Heart left ventricle (tissue), 16 donors: ENCODE data around the gene SIAE. TPM values are rescaled to one million over a fixed set of nuclear protein-coding genes. Genes with fewer than 3 reads are reported as not detected.

ENCODE experiments used
- ATAC-seq, 4 donors: fragments of 200-7000 bp; cut with Tn5 transposase; one replicate each; pipeline ENCODE4 v1.9.1; 2020 to 2022; ENCODE audit warnings: moderate library complexity in 4 of 4, mild to moderate bottlenecking in 3 of 4, moderate number of reproducible peaks in 1 of 4
- DNase-seq, 5 donors: peaks; one replicate each; pipeline ENCODE4 v3.0.0-alpha.2; 2020
- H3K27ac ChIP-seq, 12 donors: fragments of 200-600 bp; sonication (generic) in 4 of 12; one replicate each; pipeline versions ENCODE4 v1.5.0 to v1.8.0; 2016 to 2022; ENCODE audit warnings: mild to moderate bottlenecking in 2 of 12
- H3K27me3 ChIP-seq, 9 donors: fragments of 200-600 bp; sonication (generic) in 2 of 9; one replicate each; pipeline versions ENCODE4 v1.5.1 to v1.8.0; 2016 to 2022; ENCODE audit warnings: mild to moderate bottlenecking in 3 of 9
- H3K36me3 ChIP-seq, 9 donors: fragments of 200-600 bp; sonication (generic) in 2 of 9; one replicate each; pipeline versions ENCODE4 v1.5.0 to v1.8.0; 2018 to 2022; ENCODE audit warnings: mild to moderate bottlenecking in 2 of 9
- H3K4me1 ChIP-seq, 12 donors: fragments of 200-600 bp; sonication (generic) in 4 of 12; one replicate each; pipeline versions ENCODE4 v1.5.0 to v1.8.0; 2016 to 2022; ENCODE audit warnings: mild to moderate bottlenecking in 3 of 12
- H3K4me3 ChIP-seq, 12 donors: fragments of 200-600 bp; sonication (generic) in 4 of 12; one replicate each; pipeline versions ENCODE4 v1.5.0 to v1.8.0; 2017 to 2022; ENCODE audit warnings: mild to moderate bottlenecking in 9 of 12, moderate library complexity in 4 of 12
- H3K9me3 ChIP-seq, 12 donors: fragments of 200-600 bp; sonication (generic) in 4 of 12; one replicate each; pipeline versions ENCODE4 v1.5.0 to v1.8.0; 2016 to 2022; ENCODE audit warnings: mild to moderate bottlenecking in 1 of 12
- POLR2A ChIP-seq, 2 donors: fragments of 450-650 bp; IDR thresholded peaks; one replicate each; pipeline ENCODE4 v1.6.1; 2017; ENCODE audit warnings: antibody characterized with exemption in 2 of 2, mild to moderate bottlenecking in 2 of 2, moderate library complexity in 2 of 2
- WGBS, 4 donors: extraction: QIAGEN DNeasy Blood & Tissue Kit in 2 of 4; methylation state at CpG; one replicate each; pipeline versions ENCODE4 v1.1.5 to v1.1.7; 2013 to 2018; 5-methylcytosine and 5-hydroxymethylcytosine counted together
- intact Hi-C, 10 donors: fragments of 100-400 bp; cut with DNase I; formaldehyde crosslinking; loops; one replicate each; pipeline versions ENCODE4 v1.11.1 to v1.14.2; 2022
- polyA plus RNA-seq, 2 donors: library from polyadenylated mRNA; stranded (reverse); fragments of 200-250 nt; gene quantifications; one replicate each; pipeline ENCODE4 v1.2.3, GENCODE V29; 2013
- total RNA-seq, 9 donors: library from RNA; depleted of rRNA in 2 of 9; stranded (reverse); fragments of >200 nt in 2 of 9; fragmentation: NEBNext Ultra II Directional in 3 of 9; extraction: Animal tissue kit (Norgen Biotek cat#: 25700) in 3 of 9; gene quantifications; one replicate each; pipeline versions ENCODE4 v1.1.0 to v1.2.4, GENCODE V29; 2016 to 2023
- TF ChIP-seq, protein P1 (sequence below), 12 donors: fragments of 200-600 bp; sonication (generic) in 4 of 12; IDR thresholded peaks; one replicate each; pipeline versions ENCODE4 v1.5.0 to v1.8.0; 2018 to 2022; ENCODE audit warnings: antibody characterized with exemption in 12 of 12, mild to moderate bottlenecking in 5 of 12
- donor health status: ischemic (EF 13 %, LVEDD 7.1; RV severe dilation, severe dysfunction).
- donor health status: healthy with polysubstance abuse.
- donor health status: DM: no; HTN: yes; CAD: no.
- donor health status: DM: no; HTN: no; CAD: no.
- donor health status: ischemic (EF 25% LVEDD 6.9; RV normal size, moderate dysfunction).
- donor health status: ischemic (EF 25% LVEDD 5.7; RV mildly dilated, moderate dysfunction).
- donor health status: healthy.
- donor health status: DM: yes; HTN: yes; CAD: no.
- donor health status: ischemic (EF 35%, LVEDD 5.7; RV mildly dilated, moderate dysfunction).
- donor health status: nonischemic (EF 11% LVEDD 7.7; RV severe dilation, severe dysfunction).
- donor health status: DM: yes; HTN: yes; CAD: no.
- donor health status: PGD.
- donor health status: ischemic (EF 29% LVEDD 5.4; RV normal size, mild dysfunction).
- donor health status: nonischemic (EF 23%, LVEDD 6.1; RV moderate dilation, normal function).

Gene SIAE
- total and polyA plus RNA-seq, 11 donors = 24.2 to 87.8 (median 56.7) TPM

DNA sequence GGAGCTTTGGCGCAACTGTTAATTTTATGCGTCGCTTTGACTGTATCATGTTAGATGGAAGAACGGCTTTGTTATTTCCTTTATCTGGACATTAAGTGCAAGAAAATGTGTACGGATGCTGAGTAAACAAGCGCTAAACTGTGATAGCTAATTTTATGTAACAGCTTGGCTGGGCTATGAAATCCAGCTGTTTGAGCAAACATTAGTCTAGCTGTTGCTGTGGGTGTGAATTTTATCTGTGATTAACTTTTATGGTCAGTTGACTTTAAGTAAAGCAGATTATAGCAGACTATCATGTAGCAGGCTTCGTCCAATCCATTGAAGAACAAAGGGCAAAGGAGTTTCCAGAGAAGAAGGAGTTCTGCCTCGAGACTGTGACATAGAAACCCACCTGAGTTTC lies 89.8 kb downstream of the SIAE start:
- intact Hi-C loops = loop anchor here in 4 of 10 donors (5.0 to 10.0 kb wide), 3 partner anchors 139 to 509 kb away; partner anchors contain the start of gene OR8B8 (in 2 of the 4)
- no peak overlapping the region for H3K27ac ChIP-seq

More for the DNA sequence above, 89.8 kb downstream of the SIAE start:
- DNase-seq (no peak), ATAC-seq (no peak)
- Histone ChIP-seq H3K4me3 (no peak overlapping the region), H3K36me3 (no peaks in the 10 kb centered on the region), H3K4me1 (no peaks in the 10 kb centered on the region), H3K27me3 (peaks cover 0 to 11% (median 0%) of the 10 kb centered on the region in 9 donors), H3K9me3 (no peaks in the 10 kb centered on the region)
- 77 to 83% (median 80%) methylated on average over 8 of the region's 8 CpGs for WGBS, 4 donors
- TF ChIP-seq POLR2A (IDR thresholded peaks at IDR 0.05) = no peak
- TF ChIP-seq, protein P1, sequence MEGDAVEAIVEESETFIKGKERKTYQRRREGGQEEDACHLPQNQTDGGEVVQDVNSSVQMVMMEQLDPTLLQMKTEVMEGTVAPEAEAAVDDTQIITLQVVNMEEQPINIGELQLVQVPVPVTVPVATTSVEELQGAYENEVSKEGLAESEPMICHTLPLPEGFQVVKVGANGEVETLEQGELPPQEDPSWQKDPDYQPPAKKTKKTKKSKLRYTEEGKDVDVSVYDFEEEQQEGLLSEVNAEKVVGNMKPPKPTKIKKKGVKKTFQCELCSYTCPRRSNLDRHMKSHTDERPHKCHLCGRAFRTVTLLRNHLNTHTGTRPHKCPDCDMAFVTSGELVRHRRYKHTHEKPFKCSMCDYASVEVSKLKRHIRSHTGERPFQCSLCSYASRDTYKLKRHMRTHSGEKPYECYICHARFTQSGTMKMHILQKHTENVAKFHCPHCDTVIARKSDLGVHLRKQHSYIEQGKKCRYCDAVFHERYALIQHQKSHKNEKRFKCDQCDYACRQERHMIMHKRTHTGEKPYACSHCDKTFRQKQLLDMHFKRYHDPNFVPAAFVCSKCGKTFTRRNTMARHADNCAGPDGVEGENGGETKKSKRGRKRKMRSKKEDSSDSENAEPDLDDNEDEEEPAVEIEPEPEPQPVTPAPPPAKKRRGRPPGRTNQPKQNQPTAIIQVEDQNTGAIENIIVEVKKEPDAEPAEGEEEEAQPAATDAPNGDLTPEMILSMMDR (IDR thresholded peaks at IDR 0.05) = no peak

Other genes with a start within 250 kb of the SIAE start
- gene OR8B4, start 248.9 kb downstream of the SIAE start, total RNA-seq = not detected
- not detected for gene OR8B4, start 248.9 kb downstream of the SIAE start, polyA plus RNA-seq
- gene OR8B8, start 228.0 kb downstream of the SIAE start, total RNA-seq = not detected
- not detected for gene OR8B8, start 228.0 kb downstream of the SIAE start, polyA plus RNA-seq
- not detected for gene OR8B12, start 130.1 kb downstream of the SIAE start, total RNA-seq
- not detected for gene OR8B12, start 130.1 kb downstream of the SIAE start, polyA plus RNA-seq
- gene OR8A1, start 103.7 kb downstream of the SIAE start, total RNA-seq = not detected
- not detected for gene OR8A1, start 103.7 kb downstream of the SIAE start, polyA plus RNA-seq
- not detected for gene PANX3, start 62.3 kb downstream of the SIAE start, total RNA-seq
- gene PANX3, start 62.3 kb downstream of the SIAE start, polyA plus RNA-seq = not detected
- 10 to 100 TPM; 13.9 to 24.9 (median 19.8) TPM for gene TBRG1, start 50.9 kb downstream of the SIAE start, total RNA-seq
- gene TBRG1, start 50.9 kb downstream of the SIAE start, polyA plus RNA-seq = 10 to 100 TPM; 12.0 to 27.2 TPM
- 1 to 10 TPM; 1.3 to 4.4 (median 2.8) TPM for gene SPA17, start 165 bp upstream of the SIAE start, total RNA-seq
- 1 to 10 TPM; 3.3 to 5.6 TPM for gene SPA17, start 165 bp upstream of the SIAE start, polyA plus RNA-seq
- gene NRGN, start 66.2 kb upstream of the SIAE start, total RNA-seq = 1 to 10 TPM; 1.2 to 9.0 (median 3.3) TPM
- gene NRGN, start 66.2 kb upstream of the SIAE start, polyA plus RNA-seq = 10 to 100 TPM in 1 of 2 donors, 1 to 10 TPM in 1; 4.4 to 13.8 TPM
- gene VSIG2, start 78.5 kb upstream of the SIAE start, total RNA-seq = 1 to 10 TPM in 6 of 9 donors, under 1 TPM in 3; 0.44 to 4.8 (median 1.4) TPM
- gene VSIG2, start 78.5 kb upstream of the SIAE start, polyA plus RNA-seq = under 1 TPM; 0.42 to 0.61 TPM
- gene ESAM, start 88.6 kb upstream of the SIAE start, total RNA-seq = 100 to 1,000 TPM in 1 of 9 donors, 10 to 100 TPM in 8; 24.8 to 111 (median 43.3) TPM
- gene ESAM, start 88.6 kb upstream of the SIAE start, polyA plus RNA-seq = 10 to 100 TPM; 35.9 to 81.2 TPM
- 1 to 10 TPM; 2.2 to 5.4 (median 3.1) TPM for gene MSANTD2, start 126.7 kb upstream of the SIAE start, total RNA-seq
- gene MSANTD2, start 126.7 kb upstream of the SIAE start, polyA plus RNA-seq = 1 to 10 TPM; 3.1 to 4.3 TPM
- 10 to 100 TPM in 1 of 9 donors, 1 to 10 TPM in 8; 2.5 to 18.6 (median 3.2) TPM for gene ROBO3, start 191.7 kb upstream of the SIAE start, total RNA-seq
- 1 to 10 TPM; 2.8 to 8.1 TPM for gene ROBO3, start 191.7 kb upstream of the SIAE start, polyA plus RNA-seq
- 10 to 100 TPM; 16.3 to 63.5 (median 27.1) TPM for gene ROBO4, start 224.1 kb upstream of the SIAE start, total RNA-seq
- 10 to 100 TPM; 17.7 to 21.8 TPM for gene ROBO4, start 224.1 kb upstream of the SIAE start, polyA plus RNA-seq
- not detected for gene HEPN1, start 245.5 kb upstream of the SIAE start, total RNA-seq
- not detected for gene HEPN1, start 245.5 kb upstream of the SIAE start, polyA plus RNA-seq